Cardiac septum (tissue), 1 donor: ENCODE measurements around the gene MEMO1. TPM values are rescaled to one million over a fixed set of nuclear protein-coding genes. Genes with fewer than 3 reads are reported as not detected.
"Not testable (repeated sequence)": the region's sequence is repeated elsewhere in the genome, so short reads cannot be mapped to it uniquely, and the experiment has no call there.

Experiments
- DNase-seq: peaks from one replicate; pipeline ENCODE4 v3.0.0-alpha.2; 2020; ENCODE audit warnings: low spot score
- intact Hi-C: fragments of 100-400 bp; cut with DNase I; formaldehyde crosslinking; loops from one replicate; pipeline ENCODE4 v1.14.0; 2022
- long read RNA-seq: library from polyadenylated mRNA; unstranded; transcript quantifications from one replicate; pipeline ENCODE4 v2.0.0, GENCODE V29; 2021
- total RNA-seq: library from RNA; stranded (reverse); fragmentation: NEBNext Ultra II Directional; extraction: Animal tissue kit (Norgen Biotek cat#: 25700); gene quantifications from one replicate; pipeline ENCODE4 v1.2.1, GENCODE V29; 2021
- donor health status: DM: no; HTN: no; CAD: no.

The MEMO1 gene
- 70.7 TPM for total RNA-seq
- long read RNA-seq, full-length matches to known transcripts: 60 of 88 reads
- long read RNA-seq, partial matches to known transcripts: 12 of 88 reads
- long read RNA-seq, other reads (novel, unspliced or antisense): 16 of 88 reads

DNA sequence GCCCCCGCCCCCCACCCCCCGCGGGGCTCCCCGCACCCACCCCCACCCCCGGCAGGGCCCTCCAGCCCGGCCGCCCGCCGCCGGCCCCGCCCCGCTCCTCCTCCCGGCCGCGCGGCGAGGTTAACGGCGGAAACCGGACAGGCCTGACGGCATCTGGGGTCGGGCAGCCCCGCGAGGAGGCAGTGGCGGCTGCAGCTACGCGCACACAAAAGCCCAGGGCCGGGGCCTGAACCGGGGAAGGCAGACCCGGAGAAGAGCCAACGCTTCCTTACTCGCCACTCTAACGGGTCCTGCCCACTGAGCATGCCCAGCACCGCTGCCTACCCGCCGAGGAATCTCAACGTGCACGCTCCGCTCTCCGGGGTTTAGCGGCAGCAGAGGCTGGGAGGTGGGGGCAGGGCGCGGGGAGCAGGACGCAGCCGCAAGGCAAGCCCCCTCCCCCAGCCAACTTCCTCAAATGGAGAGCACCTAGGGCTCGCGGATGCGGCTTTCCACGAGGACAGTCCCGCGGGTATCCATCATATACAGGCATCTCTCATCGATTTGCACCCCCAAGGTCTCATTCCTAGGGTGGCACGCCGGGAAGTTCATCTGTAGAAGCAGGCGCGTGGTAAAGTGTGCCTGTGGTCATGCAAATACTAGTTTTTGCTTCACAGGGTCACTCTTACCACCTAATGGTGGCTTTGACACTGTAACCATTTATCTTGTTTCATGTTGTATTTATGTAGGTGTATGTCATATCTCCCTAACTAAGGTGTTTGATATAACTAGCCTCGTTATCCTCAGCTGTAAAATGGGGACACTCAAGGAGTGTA lies at the start of gene MEMO1:
Gene MEMO1, minus strand, starts transcription at position 339 of the 815 bp plus-strand sequence. CDS start 761 bp downstream, outside the sequence.
- peak; percentile 98 for DNase-seq
- intact Hi-C loops: loop anchor here (1.0 kb wide), 1 partner anchor 52 kb away; the partner anchor contains the start of gene SPAST

DNA sequence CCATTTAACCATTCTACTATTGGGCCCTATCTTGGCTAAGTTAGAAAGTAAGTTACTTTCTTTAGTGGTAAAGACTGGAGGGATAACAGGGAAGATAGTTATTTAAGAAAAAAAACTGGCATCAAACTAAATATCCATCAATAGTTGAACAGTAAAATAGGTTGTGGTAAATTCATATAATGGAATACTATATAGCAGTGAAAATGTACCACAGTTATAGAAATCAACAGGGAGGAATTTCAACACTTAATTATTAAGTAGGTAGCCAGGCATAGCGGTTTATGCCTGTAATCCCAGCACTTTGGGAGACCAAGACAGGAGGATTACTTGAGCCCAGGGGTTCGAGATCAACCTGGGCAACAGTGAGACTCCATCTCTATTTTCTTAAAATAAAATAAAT lies 49.5 kb upstream of the MEMO1 start:
- intact Hi-C loops: no loop called here
- DNase-seq: no peak

DNA sequence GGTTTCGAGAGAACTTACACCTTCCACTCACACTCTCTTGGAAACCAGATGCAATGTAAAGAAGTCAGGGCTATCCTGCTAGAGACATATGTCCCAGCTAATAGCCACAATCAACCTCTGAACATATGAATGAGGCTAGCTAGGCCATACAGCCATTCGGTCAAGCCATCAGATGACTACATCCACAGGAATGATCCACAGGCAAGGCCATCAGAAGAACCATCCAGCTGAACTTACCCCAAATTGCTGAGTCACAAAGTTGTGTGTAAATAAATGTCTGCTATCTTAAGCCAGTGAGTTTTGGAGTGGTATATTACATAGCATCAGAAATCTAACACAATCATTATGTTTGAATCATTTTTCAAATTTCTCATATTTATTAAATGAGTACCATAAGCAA lies 47.3 kb upstream of the MEMO1 start:
- DNase-seq: no peak
- intact Hi-C loops: no loop called here

DNA sequence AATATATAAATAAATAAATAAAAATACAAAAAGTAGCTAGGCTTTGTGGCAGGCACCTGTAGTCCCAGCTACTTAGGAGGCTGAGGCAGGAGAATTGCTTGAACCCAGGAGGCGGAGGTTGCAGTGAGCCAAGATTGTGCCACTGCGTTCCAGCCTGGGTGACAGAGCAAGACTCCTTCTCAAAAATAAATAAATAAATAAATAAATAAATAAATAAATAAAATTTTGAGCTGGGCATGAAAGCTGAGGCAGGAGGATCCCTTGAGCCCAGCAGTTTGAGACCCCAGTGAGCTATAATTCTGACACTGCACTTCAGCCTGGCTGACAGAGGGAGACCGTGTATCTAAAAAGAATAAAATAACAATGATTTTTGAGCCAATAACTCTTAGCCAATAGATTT lies 43.8 kb upstream of the MEMO1 start:
- intact Hi-C loops, DNase-seq: not testable (repeated sequence)

DNA sequence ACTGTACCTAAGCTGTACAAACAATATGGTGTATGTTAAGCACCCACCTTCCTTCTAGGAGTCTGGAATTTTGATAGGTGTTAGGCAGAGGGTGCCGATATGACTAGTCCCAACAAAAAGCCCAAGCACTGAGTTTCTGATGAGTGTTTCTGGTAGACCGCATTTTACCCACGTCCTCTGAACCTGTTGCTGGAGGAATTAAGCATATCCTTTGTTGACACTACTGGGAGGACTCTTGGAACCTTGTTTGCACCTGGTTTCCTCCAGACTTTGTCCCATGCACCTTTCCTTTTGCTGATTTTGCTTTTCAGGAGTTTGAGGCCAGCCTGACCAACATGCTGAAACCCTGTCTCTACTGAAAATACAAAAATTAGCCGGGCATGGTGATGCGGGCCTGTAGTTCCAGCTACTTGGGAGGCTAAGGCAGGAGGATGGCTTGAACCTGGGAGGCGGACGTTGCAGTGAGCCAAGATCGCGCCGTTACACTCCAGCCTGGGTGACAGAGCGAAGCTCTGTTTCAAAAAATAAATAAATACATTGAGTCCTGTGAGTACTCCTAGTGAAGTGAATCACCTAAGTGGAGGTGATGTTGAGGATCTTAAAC lies 41.1 kb upstream of the MEMO1 start:
- intact Hi-C loops: no loop called here
- DNase-seq: no peak

DNA sequence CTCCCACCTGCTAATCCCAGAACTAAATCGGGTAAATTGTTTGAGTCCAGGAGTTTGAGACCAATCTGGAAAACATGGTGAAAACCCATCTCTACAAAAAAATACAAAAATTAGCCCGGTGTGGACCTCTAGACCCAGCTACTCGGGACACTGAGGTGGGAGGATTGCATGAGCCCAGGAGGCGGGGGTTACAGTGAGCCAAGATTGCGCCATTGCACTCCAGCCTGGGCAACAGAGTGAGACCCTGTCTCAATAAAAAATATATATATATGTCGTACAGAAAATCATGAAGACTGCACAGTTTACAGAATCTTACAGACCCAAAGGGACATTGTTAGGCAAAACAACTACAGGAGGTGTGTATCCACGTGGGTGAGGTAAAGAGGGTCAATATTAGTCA lies 32.8 kb upstream of the MEMO1 start:
- intact Hi-C loops: no loop called here
- DNase-seq: no peak

DNA sequence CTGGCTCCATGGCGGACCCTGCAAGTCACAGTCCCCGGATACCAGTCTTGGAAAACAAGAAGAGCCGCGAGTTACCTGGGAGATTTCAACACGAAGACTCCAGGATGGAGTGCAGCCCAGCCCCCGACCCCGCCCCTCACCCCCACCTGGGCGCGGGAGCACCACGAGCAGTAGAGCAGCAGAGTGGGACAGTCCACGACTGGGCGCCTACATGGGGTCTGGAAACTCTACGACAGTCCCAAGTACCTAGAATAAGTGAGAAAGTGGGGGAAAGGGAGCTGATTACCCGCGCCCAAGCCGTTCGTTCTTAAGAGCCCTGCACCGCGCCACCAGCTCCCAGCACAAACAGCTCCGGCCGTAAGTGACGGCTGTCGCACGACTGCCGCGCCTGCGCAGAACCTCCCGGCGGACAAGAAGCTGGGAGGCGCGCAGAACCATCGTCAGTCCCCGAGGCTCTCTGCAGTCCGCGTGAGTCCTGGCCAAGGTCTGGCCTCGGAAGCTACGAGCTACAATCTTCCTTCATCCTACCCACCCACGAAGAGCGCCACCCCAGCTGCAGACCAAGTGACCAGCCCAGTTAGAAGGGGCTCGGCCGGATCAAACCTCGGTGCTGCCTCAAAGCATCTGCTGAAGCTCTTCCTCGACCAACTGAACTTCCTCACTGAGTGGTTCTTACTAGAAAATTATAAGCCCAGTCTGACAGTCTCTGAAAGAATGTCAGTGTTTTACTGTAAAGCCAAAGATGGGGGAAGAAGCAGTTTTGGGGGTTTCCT lies 28.8 kb upstream of the MEMO1 start, which contains the start of gene DPY30:
Gene DPY30, minus strand, starts transcription at position 359 of the 773 bp plus-strand sequence. Its CDS starts 349 bp downstream, at position 10.
- peak; percentile 97 for DNase-seq
- intact Hi-C loops: loop anchor here (2.0 kb wide), 1 partner anchor 23 kb away; the partner anchor contains the start of gene SPAST

DNA sequence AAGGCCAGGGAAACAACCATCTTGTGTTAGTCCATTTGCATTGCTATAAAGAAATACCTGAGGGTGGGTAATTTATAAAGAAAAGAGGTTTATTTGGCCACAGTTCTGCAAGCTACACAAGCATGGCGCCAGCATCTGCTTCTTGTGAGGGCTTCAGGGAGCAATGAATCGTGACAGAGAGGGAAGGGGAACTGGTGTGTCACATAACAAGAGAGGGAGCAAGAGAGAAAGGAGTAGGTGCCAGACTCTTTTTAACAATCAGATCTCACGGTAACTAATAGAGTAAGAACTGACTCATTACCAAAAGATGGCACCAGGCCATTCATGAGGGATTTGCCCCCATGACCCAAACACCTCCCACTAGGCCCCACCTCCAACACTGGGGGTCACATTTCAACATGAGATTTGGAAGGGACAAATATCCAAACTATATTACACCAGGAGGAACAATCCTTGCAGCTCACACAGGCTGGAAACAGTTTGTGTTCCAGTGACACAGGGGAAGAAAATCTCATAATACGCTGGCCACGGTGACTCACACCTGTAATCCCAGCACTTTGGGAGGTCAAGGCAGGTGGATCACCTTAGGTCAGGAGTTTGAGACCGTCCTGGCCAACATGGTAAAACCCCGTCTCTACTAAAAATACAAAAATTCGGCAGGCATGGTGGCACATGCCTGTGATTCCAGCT lies 23.5 kb upstream of the MEMO1 start:
- intact Hi-C loops, DNase-seq: not testable (repeated sequence)

DNA sequence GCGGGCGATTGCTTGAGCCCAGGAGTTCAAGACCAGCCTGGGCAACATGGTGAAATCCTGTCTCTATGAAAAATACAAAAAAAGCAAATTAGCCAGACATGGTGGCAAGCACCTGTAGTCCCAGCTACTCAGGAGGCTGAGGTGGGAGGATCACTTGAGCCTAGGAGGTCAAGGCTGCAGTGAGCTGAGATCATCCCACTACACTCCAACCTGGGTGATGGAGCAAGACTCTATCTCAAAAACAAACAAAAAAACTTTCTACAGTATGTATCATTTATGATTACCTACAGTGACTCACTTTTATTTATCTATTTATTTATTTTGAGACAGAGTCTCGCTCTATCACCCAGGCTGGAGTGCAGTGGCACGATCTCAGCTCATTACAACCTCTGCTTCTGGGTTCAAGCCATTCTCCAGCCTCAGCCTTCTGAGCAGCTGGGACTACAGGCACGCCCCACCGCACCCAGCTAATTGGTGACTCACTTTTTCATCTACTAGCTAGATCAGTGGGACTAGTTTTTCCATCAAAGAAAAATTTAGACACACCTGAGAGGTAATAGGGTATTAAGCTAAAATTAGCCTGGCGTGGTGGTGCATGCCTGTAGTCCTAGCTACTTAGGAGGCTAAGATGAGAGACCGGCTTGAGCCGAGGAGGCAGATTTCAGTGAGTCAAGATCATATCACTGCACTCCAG lies 8.1 kb upstream of the MEMO1 start:
- DNase-seq, intact Hi-C loops: not testable (repeated sequence)

DNA sequence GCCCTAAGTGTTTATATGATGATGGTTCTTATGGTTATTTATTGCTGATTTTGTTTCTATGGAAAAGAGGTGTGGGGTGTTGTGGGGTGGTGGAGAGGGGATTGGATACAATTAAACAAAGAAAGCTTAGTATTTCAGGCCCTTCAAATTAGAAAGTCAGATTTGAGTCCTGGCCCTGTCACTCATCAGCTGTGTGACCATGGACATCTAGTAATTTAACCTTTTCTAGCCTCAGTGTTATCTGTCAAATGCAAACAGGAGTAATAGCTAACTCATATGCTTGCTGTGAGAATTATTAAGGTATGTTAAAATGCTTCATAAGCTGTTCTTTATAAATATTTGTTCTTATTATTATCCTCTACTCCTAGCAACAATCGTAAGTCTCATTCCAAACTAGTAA lies 2.1 kb upstream of the MEMO1 start:
- no peak for DNase-seq
- intact Hi-C loops: no loop called here

DNA sequence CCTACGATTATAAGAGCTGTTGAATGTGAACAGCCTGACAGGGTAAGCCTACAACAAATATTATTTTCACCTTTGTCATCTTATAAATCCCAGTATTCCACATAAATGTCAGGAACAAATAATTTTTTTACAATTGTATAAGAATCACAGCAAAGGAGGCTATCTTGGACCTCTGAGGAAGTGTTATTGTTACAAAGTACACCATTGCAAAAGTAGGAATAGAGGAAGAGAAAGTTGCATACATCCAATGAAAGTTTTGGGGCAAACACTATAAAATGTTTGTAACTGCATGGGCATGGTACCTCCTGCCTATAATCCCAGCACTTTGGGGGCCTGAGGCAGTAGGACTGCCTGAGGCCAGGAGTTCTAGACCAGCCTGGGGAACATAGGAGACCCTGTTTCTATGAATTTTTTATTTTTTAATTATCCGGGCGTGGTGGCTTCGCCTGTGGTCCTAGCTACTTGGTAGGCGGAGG lies 715 bp upstream of the MEMO1 start:
- DNase-seq: no peak
- intact Hi-C loops: no loop called here

DNA sequence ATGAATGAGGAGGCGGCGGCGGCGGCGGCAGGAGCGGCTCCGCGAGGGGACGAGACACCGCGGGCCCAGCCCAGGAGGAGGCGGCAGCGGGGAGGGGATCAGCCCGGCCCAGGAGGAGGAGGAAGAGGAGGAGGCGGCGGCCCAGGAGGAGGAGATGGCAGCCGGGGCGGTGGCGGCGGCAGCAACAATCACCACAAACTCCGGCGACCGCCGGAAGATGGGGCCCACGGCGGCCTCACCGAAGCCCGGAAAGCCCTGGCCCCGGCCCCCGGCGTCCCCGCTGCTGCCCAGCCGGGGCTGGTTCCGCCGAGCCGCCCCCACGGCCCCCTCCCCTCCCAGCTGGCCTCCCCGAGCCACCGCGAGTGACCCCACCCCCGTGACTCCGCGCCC lies 533 bp downstream of the MEMO1 start:
- DNase-seq: peak; percentile 80
- intact Hi-C loops: loop anchor here (1.0 kb wide), 1 partner anchor 53 kb away; the partner anchor contains the start of gene SPAST

DNA sequence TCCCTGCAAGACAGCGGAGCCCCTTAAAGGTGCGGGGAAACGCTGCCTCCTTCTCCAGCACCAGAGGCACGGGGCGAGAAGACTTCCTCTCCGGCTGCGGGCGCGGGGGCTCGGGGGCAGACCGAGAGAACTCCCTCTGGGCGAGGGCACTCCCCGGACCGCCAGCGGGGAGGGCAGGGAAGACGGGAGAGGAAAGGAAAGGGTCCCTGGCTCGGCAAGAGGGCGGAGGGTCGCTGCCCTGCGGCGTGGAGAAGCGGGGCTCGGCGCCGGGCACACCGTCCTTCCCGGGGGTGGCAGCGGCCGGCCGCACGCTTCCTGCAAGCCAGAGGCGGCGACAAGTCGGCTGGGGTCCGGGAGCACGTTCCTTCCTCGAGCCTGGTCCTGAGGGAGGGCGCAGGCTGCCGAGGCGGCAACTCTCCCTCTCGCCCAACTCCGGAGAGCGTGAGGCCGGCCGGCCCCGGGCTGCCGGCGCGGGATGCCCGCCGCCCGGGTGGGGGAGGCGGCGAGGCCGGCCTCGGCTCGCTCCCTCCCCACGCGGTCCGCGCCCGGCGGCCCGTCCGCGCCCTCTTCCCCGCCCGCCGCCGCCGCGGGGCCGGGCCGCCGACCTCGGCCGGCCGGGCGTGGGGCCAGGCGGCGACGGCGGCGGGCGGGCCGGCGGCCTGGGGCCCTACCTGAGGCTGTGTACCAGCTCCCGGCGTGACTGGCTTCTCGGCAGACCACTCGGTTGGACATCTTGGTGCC lies 1.1 kb downstream of the MEMO1 start:
- intact Hi-C loops: loop anchor here (1.0 kb wide), 1 partner anchor 54 kb away; the partner anchor contains the start of gene SPAST
- peak; percentile 79 for DNase-seq

DNA sequence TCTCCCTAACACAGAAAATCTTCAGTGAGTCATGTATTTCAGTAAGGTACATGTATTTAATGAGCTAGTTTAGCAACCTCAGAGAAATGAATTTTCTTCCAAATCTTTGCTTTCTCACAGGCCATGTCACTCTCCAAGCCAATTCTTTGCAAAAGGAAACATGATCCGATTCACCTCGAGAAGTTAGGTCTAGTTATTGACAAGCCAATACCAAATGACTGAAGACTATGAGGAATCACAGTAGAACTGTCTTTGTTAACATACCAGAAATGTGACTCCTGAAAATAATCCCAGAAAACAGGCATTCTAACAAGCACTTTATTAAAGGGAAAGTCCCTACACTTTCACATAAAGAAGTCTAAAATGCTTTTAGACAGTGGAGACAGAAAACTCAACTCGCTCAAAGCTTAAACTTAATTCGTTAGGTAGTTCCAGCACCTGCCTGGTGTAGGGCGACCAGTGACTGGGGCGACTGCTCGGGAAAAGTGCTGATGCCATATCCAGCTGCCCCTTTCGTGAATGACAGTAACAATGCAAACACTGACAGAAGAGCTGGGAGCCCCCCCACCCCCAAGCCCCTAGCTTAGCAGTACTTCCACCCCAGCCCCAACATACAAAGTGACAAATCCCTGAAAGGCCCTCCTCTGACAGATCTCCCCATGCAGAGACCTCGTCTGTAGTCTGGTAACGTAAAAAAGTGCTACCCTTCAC lies 1.8 kb downstream of the MEMO1 start:
- DNase-seq: no peak
- intact Hi-C loops: no loop called here

DNA sequence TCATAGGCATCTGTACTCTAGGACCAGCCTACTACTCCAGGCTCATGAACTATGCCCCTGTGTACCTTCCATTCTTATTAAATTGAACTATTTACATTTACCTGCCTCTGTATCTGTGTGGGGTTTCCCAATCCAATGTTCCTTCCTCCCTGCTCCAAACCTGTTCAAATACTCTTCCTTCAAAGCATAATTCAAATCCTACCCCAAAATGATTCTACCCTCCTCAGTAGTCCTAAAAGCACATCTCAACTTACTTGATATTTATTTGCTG lies 3.8 kb downstream of the MEMO1 start:
- intact Hi-C loops: no loop called here
- DNase-seq: no peak

DNA sequence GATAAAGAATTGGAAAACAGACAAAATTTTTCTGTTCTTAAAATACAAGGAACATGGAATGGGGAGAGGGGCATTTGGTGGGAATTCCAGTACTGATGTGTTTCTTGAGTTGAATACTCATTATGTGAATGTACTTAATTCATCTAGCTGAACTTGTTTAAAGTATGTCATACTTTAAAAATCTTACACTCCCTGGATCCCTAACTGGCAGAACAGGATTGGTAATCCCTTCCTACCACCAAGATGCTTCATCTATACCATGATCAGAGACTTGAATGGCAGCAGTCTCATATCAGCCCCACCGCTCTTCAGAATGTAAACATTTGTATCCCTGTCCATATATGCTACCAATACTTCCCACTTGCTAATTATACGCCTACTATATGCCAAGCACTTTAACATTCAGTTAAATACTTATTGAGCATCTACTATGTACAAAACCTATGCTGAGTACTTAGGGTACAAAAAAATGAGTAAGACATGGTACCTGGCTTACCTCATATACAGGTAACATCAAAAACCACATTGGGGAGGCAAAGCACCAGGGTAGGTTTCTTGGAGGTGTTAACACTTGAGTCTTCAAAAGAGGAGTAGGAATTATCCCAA lies 5.3 kb downstream of the MEMO1 start:
- intact Hi-C loops: no loop called here
- DNase-seq: no peak

DNA sequence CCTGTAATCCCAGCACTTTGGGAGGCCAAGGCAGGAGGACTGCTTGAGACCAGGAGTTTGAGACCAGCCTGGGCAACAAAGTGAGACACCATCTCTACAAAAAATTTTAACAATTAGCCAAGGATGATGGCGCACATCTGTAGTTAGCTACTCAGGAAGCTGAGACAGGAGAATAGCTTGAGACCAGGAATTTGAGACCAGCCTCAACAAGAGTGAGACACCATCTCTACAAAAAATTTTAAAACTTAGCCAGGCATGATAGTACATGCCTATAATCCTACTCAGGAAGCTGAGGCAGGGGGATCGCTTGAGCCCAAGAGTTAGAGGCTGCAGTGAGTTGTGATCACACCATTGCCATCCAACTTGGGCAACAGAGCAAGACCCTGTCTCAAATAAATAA lies 7.0 kb downstream of the MEMO1 start:
- DNase-seq: no peak
- intact Hi-C loops: no loop called here
